ENCODE results near the gene AKAP9. TPM values are rescaled to one million over a fixed set of nuclear protein-coding genes. Genes with fewer than 3 reads are reported as not detected.
"Not testable (repeated sequence)": the region's sequence is repeated elsewhere in the genome, so short reads cannot be mapped to it uniquely, and the experiment has no call there.

Gene AKAP9
- total RNA-seq, 1 donor from 2014 or later = 35.1 TPM

- TF ChIP-seq CTCF (IDR thresholded peaks at IDR 0.05) = no peak
Observed at GRCh38 chr7:92135052-92135889, 194.6 kb downstream of the AKAP9 start.

GRCh38 chr7:92137557-92137956 is 196.9 kb downstream of the AKAP9 start:
- Mint-ChIP-seq H3K27me3 (ENCODE audit: low read depth) (no peaks in the 10 kb centered on the region), H3K4me1 (ENCODE audit: low read depth) (peaks cover 23% of the 10 kb centered on the region), H3K9me3 (ENCODE audit: low read depth) (peaks cover 3% of the 10 kb centered on the region), H3K27ac (ENCODE audit: unreplicated experiment) (no peak overlapping the region), H3K4me3 (ENCODE audit: unreplicated experiment) (no peak overlapping the region), H3K36me3 (ENCODE audit: low read depth) (no peaks in the 10 kb centered on the region)
- TF ChIP-seq CTCF (IDR thresholded peaks at IDR 0.05) = no peak
- DNase-seq (ENCODE audit: low spot score) = no peak

More at GRCh38 chr7:92135052-92135889, 194.6 kb downstream of the AKAP9 start:
- Mint-ChIP-seq H3K27ac (ENCODE audit: unreplicated experiment) (peak overlapping the region; percentile 100), H3K4me3 (ENCODE audit: unreplicated experiment) (peak overlapping the region; percentile 99), H3K27me3 (ENCODE audit: low read depth) (no peaks in the 10 kb centered on the region), H3K4me1 (ENCODE audit: low read depth) (peaks cover 41% of the 10 kb centered on the region), H3K9me3 (ENCODE audit: low read depth) (peaks cover 3% of the 10 kb centered on the region), H3K36me3 (ENCODE audit: low read depth) (peaks cover 6% of the 10 kb centered on the region)
- DNase-seq (ENCODE audit: low spot score) = no peak

GRCh38 chr7:92141161-92141560 is 200.5 kb downstream of the AKAP9 start:
- TF ChIP-seq CTCF (IDR thresholded peaks at IDR 0.05) = no peak
- Mint-ChIP-seq H3K36me3 (ENCODE audit: low read depth) (no peaks in the 10 kb centered on the region), H3K4me1 (ENCODE audit: low read depth) (no peaks in the 10 kb centered on the region), H3K27ac (ENCODE audit: unreplicated experiment) (no peak overlapping the region), H3K9me3 (ENCODE audit: low read depth) (peaks cover 3% of the 10 kb centered on the region), H3K27me3 (ENCODE audit: low read depth) (no peaks in the 10 kb centered on the region), H3K4me3 (ENCODE audit: unreplicated experiment) (no peak overlapping the region)
- DNase-seq (ENCODE audit: low spot score) = no peak

GRCh38 chr7:92142791-92143190 is 202.1 kb downstream of the AKAP9 start:
- H3K27me3 Mint-ChIP-seq (ENCODE audit: low read depth); H3K27ac Mint-ChIP-seq (ENCODE audit: unreplicated experiment); H3K4me1 Mint-ChIP-seq (ENCODE audit: low read depth); H3K4me3 Mint-ChIP-seq (ENCODE audit: unreplicated experiment); H3K9me3 Mint-ChIP-seq (ENCODE audit: low read depth); DNase-seq (ENCODE audit: low spot score); H3K36me3 Mint-ChIP-seq (ENCODE audit: low read depth): not testable (repeated sequence)

GRCh38 chr7:92143192-92143880 is 202.7 kb downstream of the AKAP9 start:
- H3K4me3 Mint-ChIP-seq (ENCODE audit: unreplicated experiment); H3K4me1 Mint-ChIP-seq (ENCODE audit: low read depth); DNase-seq (ENCODE audit: low spot score); H3K27ac Mint-ChIP-seq (ENCODE audit: unreplicated experiment); H3K36me3 Mint-ChIP-seq (ENCODE audit: low read depth); H3K27me3 Mint-ChIP-seq (ENCODE audit: low read depth); H3K9me3 Mint-ChIP-seq (ENCODE audit: low read depth): not testable (repeated sequence)

- Mint-ChIP-seq H3K4me3 (ENCODE audit: unreplicated experiment) (no peak overlapping the region), H3K4me1 (ENCODE audit: low read depth) (peaks cover 3% of the 10 kb centered on the region), H3K27me3 (ENCODE audit: low read depth) (no peaks in the 10 kb centered on the region), H3K9me3 (ENCODE audit: low read depth) (no peaks in the 10 kb centered on the region), H3K27ac (ENCODE audit: unreplicated experiment) (no peak overlapping the region), H3K36me3 (ENCODE audit: low read depth) (no peaks in the 10 kb centered on the region)
- DNase-seq (ENCODE audit: low spot score) = no peak
- TF ChIP-seq CTCF (IDR thresholded peaks at IDR 0.05) = no peak
Observed at GRCh38 chr7:92149736-92150239, 209.1 kb downstream of the AKAP9 start.

Measured in chondrocyte (in vitro differentiated cells).